ENCODE results near the gene METTL25.

GRCh38 chr12:82527165-82527780, 168.9 kb downstream of the METTL25 start:
- TF ChIP-seq CTCF (IDR thresholded peaks at IDR 0.05; ENCODE audit: insufficient read depth, low read length, poor library complexity, severe bottlenecking) (peak; percentile 95), EZH2phosphoT487 (conservative IDR thresholded peaks at IDR 0.05; ENCODE audit: low read length) (no peak)
